ENCODE data around the gene POU2AF3.

Gene POU2AF3

DNA sequence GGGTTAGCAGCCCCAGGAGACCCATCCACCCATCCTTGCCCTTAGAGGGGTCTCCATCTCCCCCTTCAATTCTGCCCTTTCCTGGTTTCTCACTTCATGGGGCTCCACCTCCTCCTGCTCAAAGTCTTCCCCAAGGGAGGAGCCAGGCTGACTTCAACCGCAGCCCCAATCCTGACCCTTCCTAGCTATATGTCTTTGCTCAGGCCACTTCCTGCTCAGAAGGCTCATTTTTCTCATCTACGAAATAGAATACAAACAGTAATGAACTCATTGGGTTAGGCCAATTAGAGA is 56.2 kb downstream of the POU2AF3 start:
- H3K4me3 ChIP-seq (ENCODE audit: low read depth, low read length): no peak overlapping the region
- TF ChIP-seq, protein P1, sequence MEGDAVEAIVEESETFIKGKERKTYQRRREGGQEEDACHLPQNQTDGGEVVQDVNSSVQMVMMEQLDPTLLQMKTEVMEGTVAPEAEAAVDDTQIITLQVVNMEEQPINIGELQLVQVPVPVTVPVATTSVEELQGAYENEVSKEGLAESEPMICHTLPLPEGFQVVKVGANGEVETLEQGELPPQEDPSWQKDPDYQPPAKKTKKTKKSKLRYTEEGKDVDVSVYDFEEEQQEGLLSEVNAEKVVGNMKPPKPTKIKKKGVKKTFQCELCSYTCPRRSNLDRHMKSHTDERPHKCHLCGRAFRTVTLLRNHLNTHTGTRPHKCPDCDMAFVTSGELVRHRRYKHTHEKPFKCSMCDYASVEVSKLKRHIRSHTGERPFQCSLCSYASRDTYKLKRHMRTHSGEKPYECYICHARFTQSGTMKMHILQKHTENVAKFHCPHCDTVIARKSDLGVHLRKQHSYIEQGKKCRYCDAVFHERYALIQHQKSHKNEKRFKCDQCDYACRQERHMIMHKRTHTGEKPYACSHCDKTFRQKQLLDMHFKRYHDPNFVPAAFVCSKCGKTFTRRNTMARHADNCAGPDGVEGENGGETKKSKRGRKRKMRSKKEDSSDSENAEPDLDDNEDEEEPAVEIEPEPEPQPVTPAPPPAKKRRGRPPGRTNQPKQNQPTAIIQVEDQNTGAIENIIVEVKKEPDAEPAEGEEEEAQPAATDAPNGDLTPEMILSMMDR (IDR thresholded peaks at IDR 0.05; ENCODE audit: low read depth, low read length): no peak
- TF ChIP-seq POLR2A (IDR thresholded peaks at IDR 0.05; ENCODE audit: extremely low read depth, insufficient read length) (no peak), MYC (IDR thresholded peaks at IDR 0.05; ENCODE audit: low read depth, low read length) (no peak)
- TF ChIP-seq, protein P2, sequence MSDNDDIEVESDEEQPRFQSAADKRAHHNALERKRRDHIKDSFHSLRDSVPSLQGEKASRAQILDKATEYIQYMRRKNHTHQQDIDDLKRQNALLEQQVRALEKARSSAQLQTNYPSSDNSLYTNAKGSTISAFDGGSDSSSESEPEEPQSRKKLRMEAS (IDR thresholded peaks at IDR 0.05; ENCODE audit: low read depth, low read length): no peak
- DNase-seq (ENCODE audit: low read depth): no peak

DNA sequence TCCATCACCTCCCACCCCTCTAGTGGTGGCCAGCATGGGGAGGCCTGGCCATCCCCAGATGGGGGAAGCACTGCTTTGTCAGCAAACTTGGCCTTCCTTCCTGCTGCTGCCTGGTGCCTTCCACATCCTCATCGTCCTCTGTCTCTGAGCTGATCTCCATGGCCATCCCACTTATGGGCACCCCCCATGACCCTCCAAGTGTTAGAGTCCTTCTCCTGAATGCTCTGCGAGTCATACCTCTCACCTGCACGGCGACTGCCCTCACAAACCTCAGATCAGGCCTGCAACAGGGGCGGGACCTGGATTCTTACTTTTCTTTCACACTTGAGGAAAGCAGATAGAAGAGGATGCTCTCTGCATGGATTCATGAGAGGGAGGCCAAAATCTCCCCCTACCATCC is 56.8 kb downstream of the POU2AF3 start:
- TF ChIP-seq, protein P2 (IDR thresholded peaks at IDR 0.05; ENCODE audit: low read depth, low read length): no peak
- TF ChIP-seq, protein P1 (IDR thresholded peaks at IDR 0.05; ENCODE audit: low read depth, low read length): no peak
- no peak for TF ChIP-seq MYC (IDR thresholded peaks at IDR 0.05; ENCODE audit: low read depth, low read length)
- no peak for TF ChIP-seq POLR2A (IDR thresholded peaks at IDR 0.05; ENCODE audit: extremely low read depth, insufficient read length)
- no peak overlapping the region for H3K4me3 ChIP-seq (ENCODE audit: low read depth, low read length)
- no peak for DNase-seq (ENCODE audit: low read depth)

DNA sequence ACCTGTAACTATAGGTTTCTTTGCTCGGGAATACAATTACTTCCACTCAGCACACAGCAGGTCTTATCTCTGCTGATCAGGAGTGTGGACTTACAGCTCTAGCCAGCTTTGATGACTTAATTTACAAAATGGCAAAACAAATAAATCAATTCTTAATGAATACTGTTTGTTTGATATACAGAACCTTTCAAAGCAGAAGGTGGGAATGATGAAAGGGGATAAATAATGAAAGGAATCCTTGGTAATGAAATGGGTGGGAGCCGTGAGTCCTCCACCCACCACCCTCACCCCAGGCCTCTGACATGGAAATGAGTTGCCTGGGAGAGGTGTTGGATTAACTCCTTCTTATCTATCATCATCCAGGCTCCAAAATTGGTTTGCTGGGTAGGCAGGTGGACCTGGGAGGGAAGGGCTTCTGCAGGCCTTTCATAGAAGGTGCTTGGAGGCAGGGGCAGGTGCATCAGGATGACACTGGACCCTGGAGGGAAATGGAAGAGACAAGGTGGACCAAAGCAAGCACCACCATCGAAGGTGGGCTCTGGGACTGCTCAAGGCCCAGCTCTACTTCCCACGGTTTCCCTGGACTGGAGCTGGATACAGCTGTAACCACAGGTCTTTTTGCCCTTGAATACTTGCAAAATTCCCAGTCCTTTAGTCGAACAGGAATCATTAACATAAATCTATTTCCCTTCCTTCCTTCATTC is 57.8 kb downstream of the POU2AF3 start:
- TF ChIP-seq POLR2A (IDR thresholded peaks at IDR 0.05; ENCODE audit: extremely low read depth, insufficient read length) (no peak), MYC (IDR thresholded peaks at IDR 0.05; ENCODE audit: low read depth, low read length) (no peak)
- TF ChIP-seq, protein P1 (IDR thresholded peaks at IDR 0.05; ENCODE audit: low read depth, low read length): no peak
- TF ChIP-seq, protein P2 (IDR thresholded peaks at IDR 0.05; ENCODE audit: low read depth, low read length): no peak
- no peak overlapping the region for H3K4me3 ChIP-seq (ENCODE audit: low read depth, low read length)
- DNase-seq (ENCODE audit: low read depth): no peak

GRCh38 chr11:111356660-111357048 is 58.3 kb downstream of the POU2AF3 start:
- no peak overlapping the region for H3K4me3 ChIP-seq (ENCODE audit: low read depth, low read length)
- DNase-seq (ENCODE audit: low read depth): no peak
- TF ChIP-seq MYC (IDR thresholded peaks at IDR 0.05; ENCODE audit: low read depth, low read length): no peak
- TF ChIP-seq, protein P1 (IDR thresholded peaks at IDR 0.05; ENCODE audit: low read depth, low read length): no peak
- TF ChIP-seq, protein P2 (IDR thresholded peaks at IDR 0.05; ENCODE audit: low read depth, low read length): no peak
- no peak for TF ChIP-seq POLR2A (IDR thresholded peaks at IDR 0.05; ENCODE audit: extremely low read depth, insufficient read length)

- TF ChIP-seq, protein P2 (IDR thresholded peaks at IDR 0.05; ENCODE audit: low read depth, low read length): no peak
- TF ChIP-seq POLR2A (IDR thresholded peaks at IDR 0.05; ENCODE audit: extremely low read depth, insufficient read length): no peak
- TF ChIP-seq, protein P1 (IDR thresholded peaks at IDR 0.05; ENCODE audit: low read depth, low read length): no peak
- TF ChIP-seq MYC (IDR thresholded peaks at IDR 0.05; ENCODE audit: low read depth, low read length): no peak
- no peak overlapping the region for H3K4me3 ChIP-seq (ENCODE audit: low read depth, low read length)
- no peak for DNase-seq (ENCODE audit: low read depth)
Measured at GRCh38 chr11:111357150-111358037, 59.0 kb downstream of the POU2AF3 start.

Data from NB4 (cell line).